Transverse colon (tissue), 4 donors: Measurements from ENCODE around the gene QPCT. TPM values are rescaled to one million over a fixed set of nuclear protein-coding genes. Genes with fewer than 3 reads are reported as not detected.
"Not testable (repeated sequence)": the region's sequence is repeated elsewhere in the genome, so short reads cannot be mapped to it uniquely, and the experiment has no call there.

Experiments used
- DNase-seq: peaks from one replicate; pipeline ENCODE4 v3.0.0-alpha.2; 2019
- H3K27ac ChIP-seq, 4 donors: fragments of 200-600 bp; sonication (generic); 2 replicates each; pipeline ENCODE4 v1.5.1; 2016 to 2018; ENCODE audit warnings: inconsistent platforms in 4 of 4
- H3K27me3 ChIP-seq: fragments of 200-600 bp; sonication (generic); 2 replicates; pipeline ENCODE4 v1.5.1; 2017; ENCODE audit warnings: inconsistent platforms
- H3K36me3 ChIP-seq, 4 donors: fragments of 200-600 bp; sonication (generic); 2 replicates each; pipeline ENCODE4 v1.5.1; 2017 to 2019; ENCODE audit warnings: inconsistent platforms in 4 of 4
- H3K4me1 ChIP-seq, 4 donors: fragments of 200-600 bp; sonication (generic); 2 replicates each; pipeline ENCODE4 v1.5.1; 2017 to 2020; ENCODE audit warnings: inconsistent platforms in 4 of 4
- H3K4me3 ChIP-seq, 4 donors: fragments of 200-600 bp; sonication (generic); 1 replicate in 1 of 4; 2 replicates in 3 of 4; pipeline versions ENCODE4 v1.5.1 to v1.6.1; 2017 to 2019; ENCODE audit warnings: inconsistent platforms in 4 of 4
- H3K9me3 ChIP-seq, 2 donors: fragments of 200-600 bp; sonication (generic); 2 replicates each; pipeline ENCODE4 v1.5.1; 2017 to 2019; ENCODE audit warnings: inconsistent platforms in 2 of 2
- CTCF ChIP-seq, 5 experiments: fragments of 200-600 bp in 3 of 5; fragments of 450-650 bp in 2 of 5; sonication (generic) in 3 of 5; IDR thresholded peaks; 1 replicate in 2 of 5; 2 replicates in 3 of 5; pipeline ENCODE4 v1.5.1; 2016 to 2017; ENCODE audit warnings: antibody characterized with exemption in 5 of 5, inconsistent platforms in 3 of 5, mild to moderate bottlenecking in 2 of 5, moderate library complexity in 1 of 5
- EP300 ChIP-seq: sonication (generic); formaldehyde crosslinking; IDR thresholded peaks from one replicate; pipeline ENCODE4 v1.6.1; 2017; ENCODE audit warnings: antibody characterized with exemption, low read depth
- POLR2A ChIP-seq: fragments of 450-650 bp; IDR thresholded peaks from one replicate; pipeline ENCODE4 v1.6.1; 2016; ENCODE audit warnings: antibody characterized with exemption, mild to moderate bottlenecking, moderate library complexity
- POLR2AphosphoS5 ChIP-seq, 3 donors: sonication (generic); formaldehyde crosslinking; IDR thresholded peaks; one replicate each; pipeline ENCODE4 v1.6.1; 2016; ENCODE audit warnings: antibody characterized with exemption in 3 of 3
- WGBS, 2 donors: methylation state at CpG; one replicate each; pipeline ENCODE4 v1.1.5; 2018; ENCODE audit warnings: low coverage in 1 of 2; 5-methylcytosine and 5-hydroxymethylcytosine counted together
- in situ Hi-C, 4 donors: fragments of 200-750 bp; cut with MboI; loops; one replicate each; pipeline versions ENCODE4 v1.15.0 to v1.15.1; 2017; ENCODE audit warnings: low sequenced_read_pairs in 3 of 4, low pct_ligation_motif_present in 1 of 4, low pct_unique_long_range_greater_than_20kb in 1 of 4
- intact Hi-C: fragments of 100-400 bp; cut with DNase I; formaldehyde crosslinking; loops from one replicate; pipeline ENCODE4 v1.15.1; 2023; ENCODE audit warnings: low total_unique reads
- total RNA-seq, 4 donors: library from RNA; depleted of rRNA; stranded (reverse); fragments of >200 nt; gene quantifications; one replicate each; pipeline ENCODE4 v1.1.0, GENCODE V29; 2016

Gene QPCT
- total RNA-seq, 4 donors from 2014 or later, result 1.6 to 34.4 (median 14.3) TPM

DNA sequence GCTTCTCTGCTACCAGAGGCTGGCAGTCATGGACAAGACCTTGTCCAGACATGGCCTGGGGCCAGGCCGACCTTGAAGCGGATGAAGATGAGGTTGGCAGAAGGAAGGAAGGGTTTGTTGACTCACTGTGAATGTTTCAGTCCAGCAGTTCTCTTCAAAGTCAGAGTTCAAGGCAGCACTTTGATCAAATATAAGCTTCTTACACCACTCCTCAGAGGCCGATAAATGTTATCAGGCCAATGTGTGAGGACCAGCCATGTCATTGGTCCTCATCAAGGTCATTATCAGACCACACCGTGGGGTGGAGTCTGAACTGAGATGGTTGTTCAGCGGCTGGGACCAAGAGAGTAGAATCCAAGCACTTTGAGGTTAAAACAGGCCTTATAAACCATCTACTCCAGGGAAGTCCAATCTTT, 35.5 kb downstream of the QPCT start:
- Histone ChIP-seq H3K27me3 (no peaks in the 10 kb centered on the region), H3K4me1 (peaks cover 0 to 18% (median 4%) of the 10 kb centered on the region in 4 donors), H3K27ac (no peak overlapping the region), H3K4me3 (no peak overlapping the region), H3K9me3 (no peaks in the 10 kb centered on the region), H3K36me3 (no peaks in the 10 kb centered on the region)
- in situ Hi-C loops (loop anchor here in 1 of 4 donors (25.0 kb wide), 1 partner anchor 882 kb away; no protein-coding TSS in a partner anchor), intact Hi-C loops (no loop called here)
- TF ChIP-seq POLR2A, result no peak
- no peak for TF ChIP-seq EP300
- TF ChIP-seq CTCF (IDR thresholded peaks at IDR 0.05), result no peak
- no peak for TF ChIP-seq POLR2AphosphoS5 (IDR thresholded peaks at IDR 0.05)
- DNase-seq, result no peak
- WGBS, 2 donors, result 92% methylated on average over 5 of the region's 5 CpGs; no CpG with 5 or more reads in 1 of the 2 donors

DNA sequence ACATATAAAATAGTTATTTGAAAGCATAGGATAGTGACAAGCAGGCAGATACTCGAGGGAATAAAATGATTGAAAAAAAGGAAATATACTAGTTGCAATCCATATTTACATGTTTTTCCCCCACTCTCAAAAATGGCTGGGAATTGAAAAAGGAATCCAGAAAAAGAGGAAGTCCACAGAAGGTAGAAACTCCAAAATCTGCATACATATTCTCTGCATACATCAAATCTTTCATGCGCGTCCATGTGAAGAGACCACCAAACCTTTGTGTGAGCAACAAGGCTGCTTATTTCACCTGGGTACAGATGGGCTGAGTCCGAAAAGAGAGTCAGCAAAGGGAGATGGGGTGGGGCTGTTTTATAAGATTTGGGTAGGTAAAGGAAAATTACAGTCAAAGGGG, 36.4 kb downstream of the QPCT start:
- H3K27ac ChIP-seq, H3K9me3 ChIP-seq, intact Hi-C loops, H3K4me3 ChIP-seq, H3K36me3 ChIP-seq, DNase-seq, H3K27me3 ChIP-seq: not testable (repeated sequence)
- 75 to 78% methylated on average over 3 to 4 of the region's 4 CpGs for WGBS, 2 donors
- in situ Hi-C loops, result loop anchor here in 1 of 4 donors (25.0 kb wide), 1 partner anchor 882 kb away; no protein-coding TSS in a partner anchor
- peaks cover 0 to 18% (median 4%) of the 10 kb centered on the region in 4 donors for H3K4me1 ChIP-seq

DNA sequence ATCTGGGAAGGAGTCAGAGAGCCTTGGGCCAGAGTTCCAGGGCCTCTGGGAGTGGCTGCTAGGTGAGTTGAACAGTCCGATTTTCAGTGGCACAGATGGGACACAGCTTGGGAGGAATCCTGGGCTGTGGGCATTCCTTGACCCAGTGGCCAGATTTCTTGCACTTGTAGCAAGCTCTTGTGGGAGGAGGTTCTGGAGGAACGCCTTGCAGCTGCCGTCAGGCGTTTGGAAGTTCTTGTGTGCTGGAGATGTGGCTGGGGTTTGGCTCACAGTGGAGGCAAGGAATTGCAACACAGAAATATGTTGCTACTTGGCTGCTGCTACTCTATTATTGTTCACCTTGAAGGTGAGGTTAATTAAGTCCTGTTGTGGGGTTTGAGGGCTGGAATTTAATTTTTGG, 39.8 kb downstream of the QPCT start:
- DNase-seq, H3K27ac ChIP-seq, H3K9me3 ChIP-seq, H3K4me1 ChIP-seq, H3K27me3 ChIP-seq, H3K4me3 ChIP-seq, intact Hi-C loops, H3K36me3 ChIP-seq: not testable (repeated sequence)
- WGBS, 2 donors, result 91 to 100% methylated on average over 2 to 4 of the region's 4 CpGs
- in situ Hi-C loops, result loop anchor here in 1 of 4 donors (25.0 kb wide), 1 partner anchor 878 kb away; no protein-coding TSS in a partner anchor

DNA sequence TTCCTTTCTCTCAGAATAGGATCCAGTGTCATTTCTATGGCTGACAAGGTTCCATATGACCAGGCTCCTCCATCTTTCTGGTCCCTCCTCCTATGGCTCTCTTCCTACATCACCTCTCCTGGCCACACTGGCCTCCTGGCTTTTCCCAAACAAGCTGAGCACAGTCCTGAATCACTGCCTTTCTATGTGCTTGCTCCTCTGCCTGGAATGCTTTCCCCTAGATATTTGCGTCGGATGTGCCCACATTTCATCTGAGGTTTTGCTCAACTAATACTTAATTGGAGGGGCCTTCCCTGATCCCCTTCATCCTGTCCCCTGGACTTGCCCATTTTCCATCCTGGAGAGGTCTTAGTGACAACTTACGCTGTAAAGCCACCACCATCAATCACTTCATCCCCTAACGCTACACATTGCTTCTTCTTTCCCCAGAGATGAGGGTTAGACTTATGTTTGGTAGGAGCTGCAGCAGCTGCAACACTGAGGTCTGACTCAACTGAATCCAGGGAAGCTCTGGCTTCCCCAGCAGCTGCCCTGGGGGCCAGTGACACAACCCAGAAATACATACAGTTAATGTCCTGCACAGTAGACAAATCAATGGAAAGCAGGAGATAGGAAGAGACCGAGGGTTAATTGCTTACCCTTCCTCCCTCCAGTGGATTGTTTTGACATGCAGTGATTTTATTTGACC, 42.9 kb downstream of the QPCT start:
- DNase-seq, result no peak
- WGBS, 2 donors, result 85 to 86% methylated on average over 1 to 5 of the region's 5 CpGs
- Histone ChIP-seq H3K4me3 (no peak overlapping the region), H3K27me3 (no peaks in the 10 kb centered on the region), H3K4me1 (peaks cover 0 to 15% (median 0%) of the 10 kb centered on the region in 4 donors), H3K9me3 (no peaks in the 10 kb centered on the region), H3K36me3 (no peaks in the 10 kb centered on the region), H3K27ac (no peak overlapping the region)
- in situ Hi-C loops, result loop anchor here in 1 of 4 donors (25.0 kb wide), 1 partner anchor 875 kb away; no protein-coding TSS in a partner anchor
- intact Hi-C loops, result no loop called here
- no peak for TF ChIP-seq POLR2AphosphoS5 (IDR thresholded peaks at IDR 0.05)

DNA sequence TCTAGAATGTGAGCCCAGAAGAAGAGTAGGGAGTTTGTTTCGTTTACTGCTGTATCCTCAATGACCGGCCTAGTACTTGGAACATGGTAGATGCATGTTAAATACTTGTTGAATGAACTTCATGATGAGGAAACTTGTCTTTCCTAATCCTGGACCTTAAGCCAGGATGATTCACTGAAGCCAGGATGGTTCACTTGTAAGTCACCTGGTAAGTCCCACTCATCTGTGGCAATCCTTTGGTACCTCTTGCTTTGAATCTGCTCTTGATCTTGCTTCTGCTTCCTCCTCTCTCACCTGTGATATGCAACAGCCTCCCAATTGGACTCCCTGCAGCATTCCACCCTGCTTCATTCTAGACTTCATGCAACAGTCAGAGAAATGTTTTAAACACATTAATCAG, 43.6 kb downstream of the QPCT start:
- intact Hi-C loops (no loop called here), in situ Hi-C loops (loop anchor here in 1 of 4 donors (25.0 kb wide), 1 partner anchor 874 kb away; no protein-coding TSS in a partner anchor)
- DNase-seq, result no peak
- Histone ChIP-seq H3K4me3 (no peak overlapping the region), H3K27me3 (no peaks in the 10 kb centered on the region), H3K36me3 (no peaks in the 10 kb centered on the region), H3K27ac (no peak overlapping the region), H3K9me3 (no peaks in the 10 kb centered on the region), H3K4me1 (peaks cover 0 to 15% (median 0%) of the 10 kb centered on the region in 4 donors)
- TF ChIP-seq POLR2A (no peak), POLR2AphosphoS5 (IDR thresholded peaks at IDR 0.05) (no peak), EP300 (no peak)
- WGBS, 2 donors, result 100% methylated on average over 2 of the region's 2 CpGs

GRCh38 chr2:37389395-37389794, 45.0 kb downstream of the QPCT start:
- Histone ChIP-seq H3K4me1 (peaks cover 0 to 15% (median 0%) of the 10 kb centered on the region in 4 donors), H3K4me3 (no peak overlapping the region), H3K27me3 (no peaks in the 10 kb centered on the region), H3K9me3 (no peaks in the 10 kb centered on the region), H3K36me3 (no peaks in the 10 kb centered on the region), H3K27ac (no peak overlapping the region)
- no peak for DNase-seq
- in situ Hi-C loops (loop anchor here in 1 of 4 donors (25.0 kb wide), 1 partner anchor 873 kb away; no protein-coding TSS in a partner anchor), intact Hi-C loops (no loop called here)
- TF ChIP-seq POLR2AphosphoS5 (IDR thresholded peaks at IDR 0.05) (no peak), POLR2A (no peak), EP300 (no peak), CTCF (IDR thresholded peaks at IDR 0.05) (no peak)
